ENCODE measurements around the gene CDKAL1.

Gene CDKAL1

GRCh38 chr6:20532881-20533280, 1.4 kb upstream of the CDKAL1 start:
- no peak for TF ChIP-seq CTCF (IDR thresholded peaks at IDR 0.05; ENCODE audit: insufficient read depth, low read length, poor library complexity, severe bottlenecking)
- Histone ChIP-seq H3K27me3 (replicated peaks; ENCODE audit: control insufficient read depth, insufficient read depth, low read length) (no peaks in the 10 kb centered on the region), H3K4me3 (replicated peaks; ENCODE audit: low read depth, low read length) (no peak overlapping the region), H3K36me3 (ENCODE audit: control insufficient read depth, insufficient read depth, low read length) (no peaks in the 10 kb centered on the region)
- DNase-seq (ENCODE audit: extremely low read depth, insufficient read length), result no peak

GRCh38 chr6:20533746-20534294, 437 bp upstream of the CDKAL1 start:
- DNase-seq (ENCODE audit: extremely low read depth, insufficient read length), result no peak
- no peaks in the 10 kb centered on the region for H3K27me3 ChIP-seq (replicated peaks; ENCODE audit: control insufficient read depth, insufficient read depth, low read length)
- no peaks in the 10 kb centered on the region for H3K36me3 ChIP-seq (ENCODE audit: control insufficient read depth, insufficient read depth, low read length)
- peak overlapping the region; percentile 81 for H3K4me3 ChIP-seq (replicated peaks; ENCODE audit: low read depth, low read length)
- no peak for TF ChIP-seq CTCF (IDR thresholded peaks at IDR 0.05; ENCODE audit: insufficient read depth, low read length, poor library complexity, severe bottlenecking)

GRCh38 chr6:20538131-20538662, 3.9 kb downstream of the CDKAL1 start:
- Histone ChIP-seq H3K36me3 (ENCODE audit: control insufficient read depth, insufficient read depth, low read length) (no peaks in the 10 kb centered on the region), H3K4me3 (replicated peaks; ENCODE audit: low read depth, low read length) (no peak overlapping the region), H3K27me3 (replicated peaks; ENCODE audit: control insufficient read depth, insufficient read depth, low read length) (no peaks in the 10 kb centered on the region)
- no peak for DNase-seq (ENCODE audit: extremely low read depth, insufficient read length)
- TF ChIP-seq CTCF (IDR thresholded peaks at IDR 0.05; ENCODE audit: insufficient read depth, low read length, poor library complexity, severe bottlenecking), result no peak

GRCh38 chr6:20538907-20539306, 4.7 kb downstream of the CDKAL1 start:
- H3K4me3 ChIP-seq (replicated peaks; ENCODE audit: low read depth, low read length), result no peak overlapping the region
- no peak for DNase-seq (ENCODE audit: extremely low read depth, insufficient read length)
- H3K27me3 ChIP-seq (replicated peaks; ENCODE audit: control insufficient read depth, insufficient read depth, low read length), result no peaks in the 10 kb centered on the region
- no peaks in the 10 kb centered on the region for H3K36me3 ChIP-seq (ENCODE audit: control insufficient read depth, insufficient read depth, low read length)
- TF ChIP-seq CTCF (IDR thresholded peaks at IDR 0.05; ENCODE audit: insufficient read depth, low read length, poor library complexity, severe bottlenecking), result no peak

GRCh38 chr6:20539387-20539786, 5.1 kb downstream of the CDKAL1 start:
- no peaks in the 10 kb centered on the region for H3K27me3 ChIP-seq (replicated peaks; ENCODE audit: control insufficient read depth, insufficient read depth, low read length)
- TF ChIP-seq CTCF (IDR thresholded peaks at IDR 0.05; ENCODE audit: insufficient read depth, low read length, poor library complexity, severe bottlenecking), result no peak
- no peak for DNase-seq (ENCODE audit: extremely low read depth, insufficient read length)
- no peak overlapping the region for H3K4me3 ChIP-seq (replicated peaks; ENCODE audit: low read depth, low read length)
- H3K36me3 ChIP-seq (ENCODE audit: control insufficient read depth, insufficient read depth, low read length), result no peaks in the 10 kb centered on the region

GRCh38 chr6:20540683-20541082, 6.4 kb downstream of the CDKAL1 start:
- no peak for DNase-seq (ENCODE audit: extremely low read depth, insufficient read length)
- no peaks in the 10 kb centered on the region for H3K27me3 ChIP-seq (replicated peaks; ENCODE audit: control insufficient read depth, insufficient read depth, low read length)
- H3K36me3 ChIP-seq (ENCODE audit: control insufficient read depth, insufficient read depth, low read length), result no peaks in the 10 kb centered on the region
- no peak for TF ChIP-seq CTCF (IDR thresholded peaks at IDR 0.05; ENCODE audit: insufficient read depth, low read length, poor library complexity, severe bottlenecking)
- H3K4me3 ChIP-seq (replicated peaks; ENCODE audit: low read depth, low read length), result no peak overlapping the region
